Activated CD4-positive, alpha-beta T cell treated with anti-CD3 and anti-CD28 coated beads for 36 hours (primary cell): ENCODE measurements around the gene CALU. TPM values are rescaled to one million over a fixed set of nuclear protein-coding genes. Genes with fewer than 3 reads are reported as not detected.

ENCODE experiments used
- ATAC-seq: fragments of 200-7000 bp; cut with Tn5 transposase; one replicate; pipeline ENCODE4 v1.10.0; 2021; ENCODE audit warnings: mild to moderate bottlenecking, moderate library complexity
- CTCF ChIA-PET: fragments of 350-600 bp; sonication (Branson Sonifier 250); formaldehyde crosslinking; loops from one replicate; lab custom pipeline; 2021; ENCODE audit warnings: antibody characterized with exemption; lab: Charles Lee
- POLR2A ChIA-PET: fragments of 350-600 bp; sonication (Branson Sonifier 250); formaldehyde crosslinking; loops from one replicate; lab custom pipeline; 2021; ENCODE audit warnings: antibody characterized with exemption, inconsistent platforms; lab: Charles Lee
- DNase-seq: peaks from one replicate; pipeline ENCODE4 v3.0.0-alpha.2; 2020
- H3K27ac Mint-ChIP-seq: one replicate; pipeline ENCODE4 v1.8.0; 2021; ENCODE audit warnings: mixed read lengths
- H3K27me3 Mint-ChIP-seq: one replicate; pipeline ENCODE4 v1.8.0; 2021; ENCODE audit warnings: mixed read lengths
- H3K36me3 Mint-ChIP-seq: one replicate; pipeline ENCODE4 v1.8.0; 2021; ENCODE audit warnings: low read depth, mixed read lengths
- H3K4me1 Mint-ChIP-seq: one replicate; pipeline ENCODE4 v1.8.0; 2021; ENCODE audit warnings: mixed read lengths
- H3K4me3 Mint-ChIP-seq: one replicate; pipeline ENCODE4 v1.8.0; 2021; ENCODE audit warnings: mild to moderate bottlenecking, moderate library complexity, mixed read lengths
- H3K9me3 Mint-ChIP-seq: one replicate; pipeline ENCODE4 v1.8.0; 2021; ENCODE audit warnings: low read depth, mixed read lengths
- intact Hi-C, 2 experiments: fragments of 100-400 bp; cut with DNase I in 1 of 2; cut with micrococcal nuclease in 1 of 2; formaldehyde crosslinking; loops; one replicate each; pipeline versions ENCODE4 v1.14.2 to v1.15.1; 2022 to 2024; cut with DNase I, micrococcal nuclease
- total RNA-seq, 2 experiments: library from RNA; stranded (reverse); gene quantifications; one replicate each; pipeline ENCODE4 v1.2.3, GENCODE V29; 2021

Gene CALU
- total RNA-seq, 2 experiments from 2014 or later, result 32.9 to 33.8 TPM

DNA sequence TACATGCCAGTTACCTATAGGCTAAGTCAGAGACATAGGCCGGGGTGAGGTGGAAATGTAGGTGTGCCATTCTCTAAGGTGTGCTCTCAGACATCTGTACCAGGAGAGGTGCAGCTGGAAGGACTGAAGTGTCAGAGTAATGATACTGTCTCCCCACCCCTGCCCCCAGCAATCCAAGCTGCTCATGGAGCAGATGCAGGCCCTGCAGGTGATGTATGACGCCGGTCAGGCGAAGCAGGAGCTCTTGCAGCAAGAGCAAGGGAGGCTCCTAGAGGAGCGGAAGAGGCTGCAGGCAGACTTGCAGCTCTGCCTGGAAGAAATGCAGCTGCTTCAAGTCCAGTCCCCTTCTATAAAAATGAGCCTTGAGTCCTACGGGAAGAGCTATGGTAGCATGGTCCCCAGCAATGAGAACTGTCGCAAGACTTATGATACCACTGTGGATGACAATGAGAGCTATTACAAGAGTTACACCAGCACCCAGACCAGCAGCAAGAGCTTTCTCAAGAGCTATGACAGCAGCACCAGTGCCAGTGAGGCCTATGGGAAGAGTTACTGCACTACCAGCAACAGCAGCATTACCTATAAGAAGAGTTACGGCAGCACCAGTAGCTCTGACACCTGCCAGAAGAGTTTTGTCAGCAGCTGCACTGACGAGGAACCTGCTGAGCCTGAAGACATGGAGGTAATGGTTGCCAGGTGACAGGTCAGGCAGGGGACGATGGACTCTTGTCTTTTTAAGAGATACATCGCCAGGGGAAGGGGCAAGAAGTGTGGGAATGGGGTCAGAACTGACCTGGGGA, 72.7 kb downstream of the CALU start:
- no peaks in the 10 kb centered on the region for H3K9me3 Mint-ChIP-seq
- no peaks in the 10 kb centered on the region for H3K27me3 Mint-ChIP-seq
- H3K27ac Mint-ChIP-seq, result no peak overlapping the region
- H3K4me3 Mint-ChIP-seq, result no peak overlapping the region
- POLR2A ChIA-PET, result no interaction called here
- DNase-seq (no peak), ATAC-seq (no peak)
- no peaks in the 10 kb centered on the region for H3K36me3 Mint-ChIP-seq
- intact Hi-C loops, result no loop called here
- no peaks in the 10 kb centered on the region for H3K4me1 Mint-ChIP-seq
- CTCF ChIA-PET, result interaction anchor here (0.6 to 1.7 kb wide), 3 partner anchors 28 to 1950 kb away, joined by 3 to 7 read pairs (median 4); no protein-coding TSS in a partner anchor

DNA sequence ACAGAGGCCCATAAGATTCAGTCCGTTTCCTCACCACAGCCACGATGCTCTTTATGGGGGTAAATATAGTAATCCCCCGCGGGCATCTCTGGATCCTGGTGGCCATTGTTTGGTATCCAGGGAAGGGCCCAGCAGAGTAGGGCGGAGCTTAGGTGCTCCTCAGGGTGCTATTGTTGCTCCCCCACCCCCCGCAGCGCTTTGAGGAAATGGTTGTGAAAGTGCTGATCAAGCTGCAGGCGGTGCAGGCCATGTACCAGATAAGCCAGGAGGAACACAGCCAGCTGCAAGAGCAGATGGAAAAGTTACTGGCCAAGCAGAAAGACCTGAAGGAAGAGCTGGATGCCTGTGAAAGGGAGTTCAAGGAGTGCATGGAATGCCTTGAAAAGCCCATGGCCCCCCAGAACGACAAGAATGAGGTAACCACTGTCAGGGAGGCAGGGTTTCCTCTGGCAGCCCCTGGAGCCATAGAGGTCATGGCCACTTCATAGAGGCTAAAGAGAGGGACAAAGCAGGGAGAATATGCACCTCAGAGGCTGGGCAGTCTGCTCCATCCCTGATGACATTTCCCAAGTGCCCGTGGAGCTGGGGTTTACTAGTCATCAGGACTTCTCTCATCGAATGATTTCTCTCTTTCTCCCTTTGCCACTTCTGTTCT, 73.5 kb downstream of the CALU start:
- ATAC-seq, result no peak
- H3K4me1 Mint-ChIP-seq, result no peaks in the 10 kb centered on the region
- ChIA-PET CTCF (interaction anchor here (0.6 to 1.7 kb wide), 2 partner anchors 71 to 1949 kb away, joined by 4 to 7 read pairs; no protein-coding TSS in a partner anchor), POLR2A (no interaction called here)
- H3K27me3 Mint-ChIP-seq, result no peaks in the 10 kb centered on the region
- H3K4me3 Mint-ChIP-seq, result no peak overlapping the region
- no peak for DNase-seq
- H3K9me3 Mint-ChIP-seq, result no peaks in the 10 kb centered on the region
- intact Hi-C loops, result no loop called here
- H3K27ac Mint-ChIP-seq, result no peak overlapping the region
- no peaks in the 10 kb centered on the region for H3K36me3 Mint-ChIP-seq

DNA sequence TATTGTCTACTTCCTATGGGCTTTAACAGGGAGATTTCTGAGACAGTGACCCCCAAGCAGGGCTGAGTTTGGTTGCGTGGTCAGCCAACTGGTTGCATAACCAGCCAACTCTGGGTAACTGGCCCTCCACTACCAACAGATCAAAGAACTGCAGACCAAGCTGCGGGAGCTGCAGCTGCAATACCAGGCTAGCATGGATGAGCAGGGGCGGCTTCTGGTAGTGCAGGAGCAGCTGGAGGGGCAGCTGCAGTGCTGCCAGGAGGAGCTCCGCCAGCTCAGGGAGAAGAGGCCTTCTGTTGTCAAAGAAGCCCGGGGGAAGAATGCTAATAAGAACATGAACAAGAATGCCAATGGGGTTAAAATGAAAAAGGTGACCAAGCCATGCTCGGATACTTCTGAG, 75.3 kb downstream of the CALU start:
- no peak for DNase-seq
- H3K9me3 Mint-ChIP-seq, result no peaks in the 10 kb centered on the region
- CTCF ChIA-PET, result interaction anchor here (0.8 kb wide), 1 partner anchor 19 kb away, joined by 3 read pairs; no protein-coding TSS in a partner anchor
- H3K4me1 Mint-ChIP-seq, result no peaks in the 10 kb centered on the region
- no peaks in the 10 kb centered on the region for H3K36me3 Mint-ChIP-seq
- no peak overlapping the region for H3K27ac Mint-ChIP-seq
- H3K27me3 Mint-ChIP-seq, result no peaks in the 10 kb centered on the region
- POLR2A ChIA-PET, result no interaction called here
- H3K4me3 Mint-ChIP-seq, result no peak overlapping the region
- ATAC-seq, result no peak
- intact Hi-C loops, result no loop called here

DNA sequence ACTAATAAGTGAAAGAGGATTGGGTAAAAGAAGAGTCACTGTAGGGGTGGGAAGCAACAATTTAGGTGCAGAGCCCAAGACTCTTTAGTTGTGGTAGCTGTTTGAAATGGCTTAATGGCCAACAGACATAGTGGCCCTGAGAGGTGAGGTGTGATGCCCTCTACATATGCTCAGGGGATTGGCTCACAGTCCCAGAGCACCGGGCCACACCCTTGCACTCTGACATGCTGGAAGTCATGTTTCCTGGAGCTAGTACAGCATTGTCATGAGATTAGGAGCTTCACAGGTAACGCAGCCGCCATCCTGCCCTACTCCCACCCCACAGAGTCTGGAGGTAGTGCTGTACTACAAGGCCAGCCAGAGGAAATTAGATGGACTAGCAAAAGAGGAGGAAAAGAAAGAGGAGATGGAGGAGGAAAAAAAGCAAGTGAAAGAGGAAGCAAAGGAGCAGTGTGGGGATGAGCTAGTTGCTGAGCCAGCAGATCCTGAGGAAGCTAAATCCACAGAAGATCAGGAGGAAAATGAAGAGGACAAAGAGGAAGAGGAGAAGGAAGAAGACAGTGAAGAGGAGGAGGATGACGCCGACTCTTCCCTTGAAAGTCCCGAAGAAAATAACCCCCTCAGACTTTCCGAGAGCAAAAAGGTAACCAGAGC, 76.3 kb downstream of the CALU start:
- H3K36me3 Mint-ChIP-seq, result no peaks in the 10 kb centered on the region
- H3K4me3 Mint-ChIP-seq, result no peak overlapping the region
- H3K4me1 Mint-ChIP-seq, result peaks cover 5% of the 10 kb centered on the region
- ChIA-PET POLR2A (no interaction called here), CTCF (interaction anchor here (0.8 kb wide), 1 partner anchor 894 kb away, joined by 3 read pairs; no protein-coding TSS in a partner anchor)
- H3K27me3 Mint-ChIP-seq, result no peaks in the 10 kb centered on the region
- no peak for ATAC-seq
- intact Hi-C loops, result no loop called here
- H3K27ac Mint-ChIP-seq, result no peak overlapping the region
- H3K9me3 Mint-ChIP-seq, result no peaks in the 10 kb centered on the region
- no peak for DNase-seq

DNA sequence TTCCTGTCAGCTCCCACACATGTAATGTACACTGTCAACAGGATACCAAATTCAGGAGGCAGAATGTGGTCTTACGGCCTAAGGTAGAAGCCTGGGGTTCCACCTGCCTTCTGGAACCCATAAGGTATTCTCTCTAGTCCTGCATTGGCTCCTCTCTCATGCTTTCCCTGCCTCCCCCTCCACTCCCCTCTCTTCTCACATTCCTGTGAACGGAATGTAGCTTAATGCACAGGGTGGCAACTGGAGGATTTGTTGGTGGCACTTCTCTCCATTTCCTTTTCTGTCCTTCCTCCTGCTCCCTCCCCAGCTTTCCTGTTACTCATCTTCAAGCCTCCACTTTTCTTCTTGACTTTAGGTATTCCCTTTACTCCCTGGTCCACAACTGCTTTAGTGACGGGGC, 79.5 kb downstream of the CALU start:
- H3K4me3 Mint-ChIP-seq, result no peak overlapping the region
- intact Hi-C loops, result no loop called here
- CTCF ChIA-PET, result interaction anchor here (0.8 to 1.2 kb wide), 2 partner anchors 13 to 41 kb away, joined by 3 to 5 read pairs; no protein-coding TSS in a partner anchor

More for the DNA sequence above, 79.5 kb downstream of the CALU start:
- POLR2A ChIA-PET, result interaction anchor here (0.6 kb wide), 1 partner anchor 14 kb away, joined by 3 read pairs; no protein-coding TSS in a partner anchor
- Mint-ChIP-seq H3K36me3 (no peaks in the 10 kb centered on the region), H3K4me1 (peaks cover 5% of the 10 kb centered on the region), H3K27ac (no peak overlapping the region), H3K27me3 (no peaks in the 10 kb centered on the region), H3K9me3 (no peaks in the 10 kb centered on the region)
- ATAC-seq, result no peak
- no peak for DNase-seq

Other genes with a start within 250 kb of the CALU start
- gene GARIN1A, start 67.1 kb upstream of the CALU start, total RNA-seq, result under 1 TPM; 0.07 TPM
- not detected for gene OPN1SW, start 36.4 kb downstream of the CALU start, total RNA-seq
- 1 to 10 TPM; 6.9 to 7.7 TPM for gene CCDC136, start 52.6 kb downstream of the CALU start, total RNA-seq
- gene FLNC, start 91.0 kb downstream of the CALU start, total RNA-seq, result under 1 TPM; 0.09 to 0.18 TPM
- 100 to 1,000 TPM; 109 to 159 TPM for gene ATP6V1F, start 123.5 kb downstream of the CALU start, total RNA-seq
- gene KCP, start 171.3 kb downstream of the CALU start, total RNA-seq, result not detected
- gene IRF5, start 198.6 kb downstream of the CALU start, total RNA-seq, result 1 to 10 TPM; 7.2 to 8.5 TPM